Erythroblast (primary cell): ENCODE measurements around the gene TCF20.

ENCODE experiments used
- GATA1 ChIP-seq: IDR thresholded peaks from 2 replicates; pipeline ENCODE4 v1.6.1; 2011; ENCODE audit warnings: low read depth, mild to moderate bottlenecking, control low read depth, low read length, moderate library complexity
- POLR2A ChIP-seq: IDR thresholded peaks from 2 replicates; pipeline ENCODE4 v1.6.1; 2011; ENCODE audit warnings: mild to moderate bottlenecking, low read length

DNA sequence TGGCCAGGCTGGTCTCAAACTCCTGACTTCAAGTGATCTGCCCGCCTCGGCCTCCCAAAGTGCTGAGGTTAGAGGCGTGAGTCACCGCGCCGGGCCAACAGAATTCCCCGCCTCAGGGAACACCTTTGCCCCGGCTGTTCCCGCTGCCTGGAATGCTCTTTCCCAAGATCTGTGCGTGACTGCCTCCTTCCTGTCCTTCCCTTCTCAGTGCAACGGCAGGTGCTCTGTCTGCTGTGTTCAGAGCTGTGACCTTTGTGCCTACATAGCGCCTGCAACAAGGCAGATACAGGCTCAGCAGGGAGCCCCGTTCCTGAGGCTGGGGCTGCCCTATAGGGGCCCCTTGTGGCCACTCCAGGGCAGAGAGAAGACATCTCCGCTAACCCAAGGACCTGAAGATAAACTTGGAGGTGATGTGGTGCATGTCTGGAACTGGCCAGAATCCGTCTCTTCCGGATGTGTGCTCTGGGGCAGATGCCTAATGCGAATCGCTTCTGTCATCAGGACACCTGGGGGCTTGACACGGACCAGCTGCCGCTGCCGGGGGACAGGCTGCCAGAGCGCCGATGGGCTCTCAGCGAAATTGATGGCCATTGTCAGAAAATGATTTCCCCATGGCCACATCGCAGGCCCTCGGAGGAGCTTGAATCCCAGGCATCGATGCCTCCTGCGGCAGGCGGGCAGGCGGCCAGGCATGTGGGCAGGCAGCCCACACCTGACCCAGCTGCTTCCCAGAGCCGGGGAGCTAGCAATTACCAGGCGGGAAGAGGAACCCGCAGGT, 43.5 kb upstream of the TCF20 start:
- TF ChIP-seq POLR2A (no peak), GATA1 (no peak)
